GM18526 (cell line): Measurements from ENCODE around the gene CA14.

Experiments used
- POLR2A ChIP-seq: IDR thresholded peaks from 3 replicates; pipeline ENCODE4 v1.6.1; 2011; ENCODE audit not compliant: insufficient read length; ENCODE audit errors: extremely low read depth

Gene CA14

DNA sequence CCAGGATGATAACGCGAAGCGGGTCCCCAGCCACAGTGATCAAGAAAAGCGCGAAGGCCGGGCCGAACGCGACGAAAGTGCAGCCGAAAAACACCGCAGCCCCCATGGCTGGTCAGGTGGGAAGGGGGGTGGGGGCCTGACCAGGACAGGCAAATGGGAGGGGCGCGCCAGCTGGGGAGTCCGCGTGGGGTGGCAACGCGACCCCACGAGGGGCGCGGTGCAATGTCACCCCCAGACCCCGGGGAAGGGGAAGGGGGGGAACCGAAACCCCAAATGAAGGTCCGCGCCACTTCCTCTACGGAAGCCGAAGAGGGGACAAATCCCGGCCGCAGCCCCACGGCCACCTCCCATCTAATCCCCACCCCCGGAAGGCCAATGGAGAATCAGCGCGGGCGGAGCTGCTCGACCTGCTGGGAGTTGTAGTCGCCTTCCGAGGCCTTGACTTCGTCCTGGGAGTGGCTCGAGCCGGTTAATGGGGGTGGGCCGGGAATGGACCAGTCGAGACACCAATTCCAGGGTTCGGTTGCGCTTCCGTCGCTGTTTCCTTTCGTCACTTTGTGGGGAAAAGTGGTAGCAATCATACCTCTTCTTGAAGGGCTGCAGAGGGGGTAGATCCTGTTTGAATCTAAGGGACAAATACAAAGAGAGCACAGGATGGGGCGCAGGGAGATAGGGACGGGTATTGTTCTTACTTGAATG is 11.3 kb downstream of the CA14 start, which contains the start of gene APH1A:
TSS of gene APH1A (minus strand) at position 312 of the 699 bp plus-strand sequence. CDS start at position 106, 206 bp downstream.
- TF ChIP-seq POLR2A, result peak; percentile 77

GRCh38 chr1:150269451-150269850 is 11.9 kb downstream of the CA14 start:
- TF ChIP-seq POLR2A, result no peak

DNA sequence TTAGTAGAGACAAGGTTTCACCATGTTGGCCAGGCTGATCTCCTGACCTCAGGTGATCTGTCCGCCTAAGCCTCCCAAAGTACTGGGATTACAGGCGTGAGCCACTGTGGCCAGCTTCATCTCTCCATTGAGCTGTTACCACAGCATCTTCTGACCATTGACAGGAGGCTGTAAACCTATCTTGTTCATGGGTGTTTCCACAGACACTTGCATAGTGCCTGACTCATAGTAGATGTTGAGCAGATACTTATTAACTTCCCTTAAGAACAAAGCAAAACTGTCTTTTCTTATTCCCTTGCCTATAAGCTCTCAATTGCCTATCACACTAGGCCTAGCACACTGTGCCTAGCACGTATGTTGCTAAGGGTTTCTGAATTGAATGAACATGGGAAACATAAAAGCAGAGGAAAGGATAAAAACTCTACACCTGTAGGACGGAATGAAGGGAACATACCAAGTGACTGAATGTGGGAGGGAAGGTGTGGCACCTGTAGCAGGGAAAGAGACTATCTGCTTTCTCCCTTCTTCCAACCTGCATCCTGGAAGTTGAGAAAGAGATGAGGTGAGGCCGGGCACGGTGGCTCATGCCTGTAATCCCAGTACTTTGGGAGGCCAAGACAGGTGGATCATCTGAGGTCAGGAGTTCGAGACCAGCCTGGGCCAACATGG is 13.9 kb downstream of the CA14 start:
- no peak for TF ChIP-seq POLR2A

GRCh38 chr1:150273311-150273710 is 15.7 kb downstream of the CA14 start:
- TF ChIP-seq POLR2A, result no peak

DNA sequence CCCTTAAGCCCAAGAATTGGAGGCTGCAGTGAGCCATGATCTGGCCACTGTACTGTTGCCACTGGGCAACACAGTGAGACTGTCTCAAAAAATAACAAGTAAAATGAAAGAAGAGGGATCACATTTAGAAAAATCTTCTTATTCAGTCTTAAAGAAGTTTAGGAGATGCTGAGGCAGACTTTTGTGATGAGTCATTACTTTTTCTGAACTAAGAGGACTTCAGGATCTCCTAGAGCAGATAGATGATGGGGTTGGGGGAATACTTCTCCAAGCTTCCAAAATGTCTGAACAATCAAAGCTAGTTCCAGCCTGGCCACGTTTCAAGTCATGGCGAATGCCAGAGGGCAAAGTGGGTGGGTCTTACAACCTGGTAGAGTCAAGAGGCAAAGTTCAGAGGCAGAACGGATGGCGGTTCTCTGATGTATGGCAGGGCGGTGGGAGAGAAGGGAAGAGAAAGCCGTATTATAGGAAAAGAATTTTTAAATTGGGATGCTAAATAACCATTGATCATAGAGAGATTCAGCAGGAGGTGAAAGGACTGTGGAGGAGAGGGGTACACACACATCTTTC is 22.6 kb downstream of the CA14 start:
- no peak for TF ChIP-seq POLR2A

GRCh38 chr1:150281221-150281757 is 23.7 kb downstream of the CA14 start:
- TF ChIP-seq POLR2A, result no peak

DNA sequence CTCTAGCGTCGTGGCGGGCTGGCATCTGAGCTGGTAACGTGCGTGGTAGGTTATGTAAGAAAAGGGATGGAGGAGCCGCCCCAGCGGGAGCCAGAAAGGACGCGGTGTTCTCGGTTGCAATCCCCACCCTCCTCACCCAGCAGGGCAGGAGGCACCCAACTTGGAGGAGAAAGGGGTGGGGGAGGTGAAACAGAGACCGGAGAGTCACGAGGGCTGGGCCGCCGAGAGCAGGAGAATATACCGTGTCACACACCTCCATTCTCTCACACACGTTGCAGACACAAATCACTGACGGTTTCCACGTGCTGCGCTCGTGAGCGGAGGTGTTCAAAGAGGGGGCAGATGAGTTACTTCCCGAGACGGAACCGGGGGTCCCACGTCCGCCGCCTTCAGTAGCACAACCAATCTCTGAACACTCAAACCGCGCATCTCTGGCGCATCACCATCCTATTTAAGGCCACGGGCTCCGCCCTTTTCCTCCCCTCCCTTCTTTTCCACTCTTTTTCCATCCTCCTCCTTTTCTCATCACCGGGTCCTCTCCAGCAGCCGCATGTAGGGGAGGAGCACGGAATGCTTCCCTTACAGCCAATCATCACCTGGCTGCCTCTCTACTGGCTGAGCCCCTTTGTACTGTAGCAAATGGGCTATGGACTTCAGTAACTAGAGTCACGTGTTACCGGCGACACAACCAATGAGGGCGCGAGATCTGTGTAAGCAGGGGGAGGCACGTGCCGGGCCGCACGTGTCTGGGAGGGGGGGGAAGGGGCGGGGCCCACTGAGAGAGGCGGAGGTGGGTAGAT is 24.4 kb downstream of the CA14 start, which contains the start of gene CIART:
TSS of gene CIART (plus strand) at position 797 of the 800 bp plus-strand sequence. CDS start 714 bp downstream, outside the sequence.
- TF ChIP-seq POLR2A, result no peak

DNA sequence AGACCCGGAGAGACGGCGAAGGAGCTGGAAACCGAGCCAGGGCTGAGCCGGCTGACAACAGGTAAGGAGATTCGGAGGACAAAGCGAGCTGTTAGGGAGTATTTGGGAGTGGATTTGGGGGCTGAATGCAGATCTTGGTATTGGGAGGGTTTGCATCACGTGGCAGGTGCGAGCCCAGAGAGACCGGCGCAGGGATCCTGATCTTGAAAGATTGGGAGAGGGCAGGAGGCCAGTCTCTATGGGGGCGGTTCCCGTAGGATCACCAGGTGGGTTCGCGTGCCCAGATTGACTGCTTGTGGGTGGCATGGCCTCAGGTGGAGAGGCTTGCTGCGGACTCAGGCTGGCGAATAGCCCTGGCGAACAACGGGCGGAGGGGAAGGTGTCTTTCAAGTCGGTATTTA is 25.0 kb downstream of the CA14 start:
- no peak for TF ChIP-seq POLR2A

DNA sequence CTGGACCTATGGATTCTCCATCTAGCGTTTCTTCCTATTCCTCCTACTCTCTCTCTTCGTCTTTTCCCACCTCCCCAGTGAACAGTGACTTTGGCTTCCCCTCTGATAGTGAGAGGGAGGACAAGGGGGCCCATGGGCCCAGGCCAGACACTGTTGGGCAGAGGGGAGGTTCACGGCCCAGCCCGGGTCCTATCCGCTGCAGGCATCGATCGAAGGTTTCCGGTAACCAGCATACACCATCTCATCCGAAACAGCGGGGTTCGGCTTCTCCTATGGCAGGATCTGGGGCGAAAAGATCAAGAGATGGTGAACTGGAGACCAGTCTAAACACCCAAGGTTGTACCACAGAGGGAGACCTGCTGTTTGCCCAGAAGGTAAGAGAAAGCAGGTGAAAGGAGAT is 25.7 kb downstream of the CA14 start:
- TF ChIP-seq POLR2A, result no peak

DNA sequence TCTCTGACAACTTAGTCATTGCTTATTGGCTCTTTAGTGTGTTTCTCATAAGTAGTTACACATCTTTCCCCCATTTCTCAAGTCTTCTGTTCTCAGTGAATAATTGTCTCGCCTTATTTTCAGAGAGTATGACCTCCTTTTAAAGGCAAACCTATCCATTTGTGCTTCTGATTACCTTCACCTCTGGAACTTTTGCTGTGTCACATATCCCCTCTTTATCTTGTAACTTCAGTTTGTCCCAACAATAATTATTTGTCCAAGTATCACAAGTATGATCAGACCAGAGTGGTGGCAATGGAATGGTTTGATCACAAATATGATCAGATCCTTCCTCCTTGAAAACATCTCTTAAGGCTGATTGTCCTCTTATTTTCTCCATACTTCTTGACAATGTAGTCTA is 30.8 kb downstream of the CA14 start:
- no peak for TF ChIP-seq POLR2A

- no peak for TF ChIP-seq POLR2A
These were observed 31.2 kb downstream of the CA14 start for GRCh38 chr1:150288822-150289221.

DNA sequence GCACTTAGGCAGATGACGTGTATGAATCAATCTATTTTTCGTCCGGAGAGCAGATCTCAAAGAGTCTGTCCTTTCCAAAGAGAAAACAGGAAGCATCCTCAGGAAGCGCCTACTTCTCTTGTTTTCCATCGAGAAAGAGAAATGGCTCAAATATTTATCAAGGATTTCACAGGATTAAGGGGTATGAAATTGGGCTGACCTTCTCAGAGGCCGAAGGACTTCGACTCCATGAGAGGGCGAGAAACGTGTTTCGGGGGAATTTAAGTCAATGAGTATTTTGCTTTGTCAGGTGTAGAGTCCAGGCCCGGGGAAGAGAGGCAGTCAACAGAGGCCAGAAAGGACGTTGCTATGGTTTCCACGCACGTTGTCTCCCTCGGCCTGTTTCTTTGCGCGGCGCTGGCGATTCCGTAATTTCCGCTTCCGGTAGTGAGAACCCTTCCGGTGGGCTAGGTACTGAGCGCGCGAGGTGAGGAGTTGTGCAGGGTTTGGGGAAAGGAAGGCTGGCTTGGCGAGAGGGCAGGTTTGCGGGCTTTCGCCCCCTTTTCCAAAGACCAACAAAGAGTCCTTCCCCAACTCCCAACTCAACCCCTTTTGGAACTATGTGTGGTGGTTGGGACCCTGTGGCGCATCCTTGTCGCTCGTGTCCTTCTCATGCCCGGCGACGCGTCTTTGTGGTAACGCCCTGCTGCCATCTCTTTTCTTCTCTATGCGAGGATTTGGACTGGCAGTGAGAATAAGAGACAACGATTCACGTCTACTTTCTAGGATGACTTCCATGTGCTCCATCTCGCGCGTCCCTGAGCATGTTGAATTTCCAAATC is 36.1 kb downstream of the CA14 start, which contains the start of gene MRPS21:
TSS of gene MRPS21 (plus strand) at position 429 of the 821 bp plus-strand sequence. CDS start 506 bp downstream, outside the sequence.
- peak; percentile 94 for TF ChIP-seq POLR2A

GRCh38 chr1:150295476-150295875 is 37.9 kb downstream of the CA14 start:
- TF ChIP-seq POLR2A, result no peak

DNA sequence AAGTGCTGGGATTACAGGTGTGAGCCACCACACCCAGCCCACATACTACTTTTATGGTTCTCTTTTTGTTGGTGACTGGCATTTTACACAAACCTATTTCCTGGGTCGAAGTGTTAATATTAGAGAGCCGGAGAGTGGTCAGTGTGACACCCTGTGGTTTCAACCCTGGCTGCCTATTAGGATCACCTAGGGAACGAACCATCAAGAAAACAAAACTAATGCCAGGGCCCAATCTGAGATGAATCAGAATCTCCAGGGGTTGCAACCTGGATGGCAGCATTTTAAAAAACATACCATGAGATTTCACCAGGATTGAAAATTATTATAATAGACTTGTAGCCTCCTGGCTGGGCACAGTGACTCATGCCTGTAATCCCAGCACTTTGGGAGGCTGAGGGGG is 42.1 kb downstream of the CA14 start:
- no peak for TF ChIP-seq POLR2A

DNA sequence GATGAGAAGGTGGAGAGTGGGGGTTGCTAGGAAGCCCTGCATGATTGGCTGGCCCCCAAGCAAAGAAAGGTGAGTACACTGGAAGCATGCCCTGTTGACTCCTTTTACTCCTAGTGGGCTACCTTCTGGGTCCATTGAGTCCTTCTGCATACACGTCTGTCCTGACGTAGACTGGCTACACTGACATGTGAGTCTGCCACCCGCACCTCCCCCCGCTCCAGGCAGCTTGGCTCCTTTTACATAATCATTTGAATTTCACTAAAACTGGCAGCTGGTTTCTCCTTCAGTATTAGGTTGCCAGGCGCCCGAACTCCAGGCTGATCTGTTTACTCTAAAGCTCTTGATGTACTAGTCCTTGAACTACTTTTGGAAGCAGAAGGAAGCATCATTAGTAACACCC is 44.8 kb downstream of the CA14 start:
- no peak for TF ChIP-seq POLR2A

GRCh38 chr1:150302902-150303301 is 45.3 kb downstream of the CA14 start:
- no peak for TF ChIP-seq POLR2A
